Ishikawa (cell line): ENCODE measurements around the gene ATP8A2.

Experiments used
- USF1 ChIP-seq: IDR thresholded peaks from 2 replicates; pipeline ENCODE4 v1.6.1; 2012
- YY1 ChIP-seq: IDR thresholded peaks from 2 replicates; pipeline ENCODE4 v1.6.1; 2012; ENCODE audit warnings: low read depth

GRCh38 chr13:25518441-25518840 lies 146.7 kb downstream of the ATP8A2 start:
- no peak for TF ChIP-seq USF1
- TF ChIP-seq YY1: no peak
